Endothelial cell (in vitro differentiated cells): ENCODE data around the gene FAM174B. TPM values are rescaled to one million over a fixed set of nuclear protein-coding genes. Genes with fewer than 3 reads are reported as not detected.

Source experiments
- DNase-seq: peaks from one replicate; pipeline ENCODE4 v3.0.0; 2021; ENCODE audit warnings: low spot score
- H3K27ac Mint-ChIP-seq: one replicate; pipeline ENCODE4 v1.8.0; 2021; ENCODE audit warnings: mixed read lengths, inconsistent platforms; ENCODE audit not compliant: unreplicated experiment
- H3K27me3 Mint-ChIP-seq: one replicate; pipeline ENCODE4 v1.8.0; 2021; ENCODE audit warnings: mild to moderate bottlenecking, moderate library complexity, mixed read lengths, inconsistent platforms; ENCODE audit not compliant: unreplicated experiment
- H3K36me3 Mint-ChIP-seq: one replicate; pipeline ENCODE4 v1.8.0; 2021; ENCODE audit warnings: mild to moderate bottlenecking, low read depth, mixed read lengths, inconsistent platforms; ENCODE audit not compliant: unreplicated experiment
- H3K4me1 Mint-ChIP-seq: one replicate; pipeline ENCODE4 v1.8.0; 2021; ENCODE audit warnings: mild to moderate bottlenecking, mixed read lengths, inconsistent platforms; ENCODE audit not compliant: unreplicated experiment
- H3K4me3 Mint-ChIP-seq: one replicate; pipeline ENCODE4 v1.8.0; 2021; ENCODE audit warnings: mild to moderate bottlenecking, mixed read lengths, inconsistent platforms; ENCODE audit not compliant: unreplicated experiment
- H3K9me3 Mint-ChIP-seq: one replicate; pipeline ENCODE4 v1.8.0; 2021; ENCODE audit warnings: mixed read lengths, inconsistent platforms; ENCODE audit not compliant: unreplicated experiment
- CTCF ChIP-seq: fragments of 200-600 bp; sonication (generic); IDR thresholded peaks from one replicate; pipeline ENCODE4 v1.5.0; 2021; ENCODE audit warnings: antibody characterized with exemption; ENCODE audit not compliant: unreplicated experiment
- total RNA-seq: library from RNA; stranded (reverse); fragmentation: NEBNext Ultra II Directional; extraction: Animal tissue kit (Norgen Biotek cat#: 25700); gene quantifications from one replicate; pipeline ENCODE4 v1.2.1, GENCODE V29; 2021; ENCODE audit not compliant: unreplicated experiment

FAM174B gene
- total RNA-seq, 1 donor from 2014 or later: 163 TPM

- H3K27ac Mint-ChIP-seq: peak overlapping the region; percentile 4
- H3K36me3 Mint-ChIP-seq: peaks cover 31% of the 10 kb centered on the region
- peaks cover 9% of the 10 kb centered on the region for H3K27me3 Mint-ChIP-seq
- H3K4me1 Mint-ChIP-seq: peaks cover 33% of the 10 kb centered on the region
- no peaks in the 10 kb centered on the region for H3K9me3 Mint-ChIP-seq
- no peak overlapping the region for H3K4me3 Mint-ChIP-seq
- no peak for TF ChIP-seq CTCF
- DNase-seq: no peak
Observed at GRCh38 chr15:92633001-92633400, 22.6 kb downstream of the FAM174B start.

- no peak for DNase-seq
- TF ChIP-seq CTCF: no peak
- H3K27me3 Mint-ChIP-seq: peaks cover 9% of the 10 kb centered on the region
- H3K27ac Mint-ChIP-seq: no peak overlapping the region
- H3K36me3 Mint-ChIP-seq: peaks cover 37% of the 10 kb centered on the region
- no peak overlapping the region for H3K4me3 Mint-ChIP-seq
- H3K4me1 Mint-ChIP-seq: peaks cover 26% of the 10 kb centered on the region
- no peaks in the 10 kb centered on the region for H3K9me3 Mint-ChIP-seq
Observed at GRCh38 chr15:92631721-92632120, 23.9 kb downstream of the FAM174B start.

GRCh38 chr15:92629975-92630626, 25.5 kb downstream of the FAM174B start:
- peaks cover 6% of the 10 kb centered on the region for H3K27me3 Mint-ChIP-seq
- no peak overlapping the region for H3K4me3 Mint-ChIP-seq
- TF ChIP-seq CTCF: no peak
- no peaks in the 10 kb centered on the region for H3K9me3 Mint-ChIP-seq
- no peak overlapping the region for H3K27ac Mint-ChIP-seq
- H3K4me1 Mint-ChIP-seq: peaks cover 24% of the 10 kb centered on the region
- H3K36me3 Mint-ChIP-seq: peaks cover 45% of the 10 kb centered on the region
- no peak for DNase-seq

DNA sequence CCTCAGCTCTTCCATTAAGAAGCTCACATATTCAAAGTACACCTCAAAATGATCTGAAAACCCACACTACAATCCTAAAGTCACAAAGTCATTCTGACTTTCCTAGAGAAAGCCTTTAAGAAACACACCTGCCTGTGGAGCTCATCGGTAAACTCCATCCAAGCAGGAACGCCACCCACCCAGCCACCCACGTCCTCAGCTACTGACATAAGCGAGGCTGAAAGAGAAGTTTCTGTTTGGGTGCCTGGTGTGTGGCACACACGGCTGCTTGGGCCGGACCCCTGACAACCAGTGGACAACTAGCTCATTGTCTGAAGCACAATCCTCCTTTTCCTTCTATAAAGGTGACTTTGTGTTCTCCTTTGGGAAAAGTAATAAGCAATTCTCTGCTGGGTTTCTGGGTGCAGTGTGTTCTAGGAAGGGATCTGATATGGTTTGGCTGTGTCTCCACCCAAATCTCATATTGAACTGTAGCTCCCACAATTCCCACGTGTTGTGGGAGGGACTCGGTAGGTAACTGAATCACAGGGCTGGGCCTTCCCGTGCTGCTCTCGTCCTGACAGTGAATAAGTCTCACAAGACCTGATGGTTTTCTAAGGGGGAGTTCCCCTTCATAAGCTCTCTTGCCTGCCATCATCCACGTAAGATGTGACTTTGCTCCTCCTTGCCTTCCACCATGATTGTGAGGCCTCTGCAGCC, 26.1 kb downstream of the FAM174B start:
- H3K4me3 Mint-ChIP-seq: no peak overlapping the region
- H3K4me1 Mint-ChIP-seq: peaks cover 27% of the 10 kb centered on the region
- H3K9me3 Mint-ChIP-seq: no peaks in the 10 kb centered on the region
- TF ChIP-seq CTCF: no peak
- DNase-seq: no peak
- peaks cover 44% of the 10 kb centered on the region for H3K36me3 Mint-ChIP-seq
- H3K27me3 Mint-ChIP-seq: peaks cover 6% of the 10 kb centered on the region
- H3K27ac Mint-ChIP-seq: no peak overlapping the region

DNA sequence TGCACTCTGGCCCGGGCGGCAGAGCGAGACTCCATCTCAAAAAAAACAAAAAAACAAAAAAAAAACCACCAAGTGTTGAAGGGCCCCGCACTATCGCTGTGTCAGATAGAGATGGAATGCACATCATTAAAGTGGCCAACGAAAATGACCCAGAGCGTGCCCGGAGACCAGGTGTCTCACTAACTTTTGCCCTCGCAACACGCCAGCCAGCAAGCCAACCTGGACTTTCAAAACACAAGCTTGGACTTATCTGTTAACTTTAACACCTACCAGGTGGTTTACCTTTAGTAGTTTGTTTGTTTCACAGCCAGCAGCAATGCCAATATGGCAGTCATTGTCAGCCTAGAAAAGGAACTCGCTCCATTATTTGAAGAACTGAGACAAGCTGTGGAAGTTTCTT, 28.6 kb downstream of the FAM174B start:
- Mint-ChIP-seq H3K4me1 (peaks cover 38% of the 10 kb centered on the region), H3K9me3 (no peaks in the 10 kb centered on the region), H3K36me3 (peaks cover 48% of the 10 kb centered on the region), H3K27ac (no peak overlapping the region), H3K27me3 (peaks cover 10% of the 10 kb centered on the region), H3K4me3 (no peak overlapping the region)
- TF ChIP-seq CTCF: no peak
- DNase-seq: no peak
